ENCODE measurements around the gene CACNA1C.
"Not testable (repeated sequence)": the region's sequence is repeated elsewhere in the genome, so short reads cannot be mapped to it uniquely, and the experiment has no call there.

CACNA1C gene

DNA sequence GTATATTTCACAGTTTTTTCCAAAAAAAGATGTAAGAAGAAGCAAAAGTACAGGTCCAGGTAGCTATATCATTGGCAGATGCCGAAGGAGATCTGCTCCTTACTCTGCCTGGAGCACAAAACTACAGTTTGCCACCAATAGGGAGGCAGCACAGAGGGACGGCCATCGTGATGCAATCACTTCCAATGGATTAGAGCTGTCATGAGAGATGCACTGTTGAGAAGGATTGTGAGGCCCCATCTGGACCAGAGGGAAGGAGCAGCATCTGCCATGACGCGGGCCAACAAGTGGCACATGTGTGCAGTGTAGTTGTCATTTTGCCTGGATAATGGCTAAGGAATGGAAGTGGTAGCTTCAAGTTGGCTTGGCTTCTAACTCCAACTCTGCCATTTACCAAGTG, 423.2 kb downstream of the CACNA1C start:
- no peak for DNase-seq

DNA sequence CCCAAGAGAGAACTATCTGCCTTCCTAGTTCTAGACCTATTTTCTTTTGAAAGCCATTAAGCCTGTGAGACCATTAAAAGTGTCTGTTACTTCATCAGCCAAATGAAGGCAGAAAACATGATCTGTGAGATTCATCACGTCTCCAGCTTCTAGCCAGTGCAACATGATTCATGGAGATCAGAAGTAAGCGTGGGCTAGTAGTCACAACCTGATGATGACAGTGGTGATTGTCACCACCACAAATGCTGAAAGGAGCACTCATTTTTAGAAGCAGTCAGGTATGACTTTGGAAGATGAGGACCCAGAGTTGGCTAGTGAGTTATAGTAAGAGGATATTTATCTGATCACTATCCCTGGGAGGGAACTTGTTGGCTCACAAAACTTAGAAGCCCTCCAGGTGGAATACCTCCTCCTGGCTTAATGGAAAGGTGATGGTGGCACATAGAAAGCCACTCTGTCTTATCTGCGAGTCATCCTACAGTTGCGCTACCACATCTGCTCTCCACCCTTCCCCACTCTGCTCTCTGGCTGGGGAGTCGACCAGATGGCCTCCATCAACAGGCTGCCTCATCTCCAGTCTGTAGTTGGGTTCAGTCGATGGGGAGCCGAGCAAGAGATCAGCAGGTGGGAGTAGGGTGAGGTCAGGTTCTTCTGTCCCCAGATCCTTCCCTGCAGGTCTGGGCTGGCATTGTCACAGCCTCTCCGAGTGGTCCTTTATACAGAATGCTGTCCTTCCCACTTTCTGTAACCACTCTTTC, 424.4 kb downstream of the CACNA1C start:
- no peak for DNase-seq

- DNase-seq, result no peak
Measured at GRCh38 chr12:2479851-2480535, 427.2 kb downstream of the CACNA1C start.

GRCh38 chr12:2481346-2481745, 428.6 kb downstream of the CACNA1C start:
- DNase-seq, result no peak

- peak in 15 of 58 donors; percentile 10 to 64 (median 22) for DNase-seq
Measured at GRCh38 chr12:2481951-2482350, 429.2 kb downstream of the CACNA1C start.

DNA sequence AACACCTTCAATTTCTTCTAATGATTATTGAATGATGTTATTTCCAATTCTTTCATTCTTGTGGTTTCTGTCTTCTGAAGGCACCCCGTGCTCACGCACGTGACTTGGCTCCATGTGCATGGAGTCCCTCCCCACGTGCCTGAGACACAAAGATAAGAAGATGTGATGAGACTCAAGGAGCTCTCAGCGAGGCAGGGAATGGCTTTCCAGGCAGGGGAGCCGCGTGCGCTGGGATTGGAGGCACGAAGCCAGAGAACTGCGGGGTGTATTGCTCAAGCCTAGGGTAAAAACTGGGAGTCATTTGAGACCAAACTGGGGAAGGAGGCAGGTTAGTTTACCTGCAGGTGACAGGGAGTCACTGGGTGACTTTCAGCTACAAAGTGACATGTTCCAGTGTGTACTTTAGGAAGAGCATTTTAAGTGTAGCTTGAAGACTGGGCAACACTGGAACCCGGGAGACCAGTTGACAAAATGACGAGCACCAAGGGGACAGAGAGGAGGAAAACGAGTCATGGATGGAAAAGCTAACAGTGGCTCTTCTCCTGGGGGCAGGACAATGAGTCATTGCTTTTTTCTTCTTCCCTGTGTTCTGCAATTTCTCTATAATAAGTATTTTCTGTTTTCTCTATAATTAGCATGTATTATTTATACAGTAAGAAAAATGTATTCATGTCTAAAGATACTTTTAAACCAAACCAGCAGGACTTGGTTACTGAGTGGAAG, 430.3 kb downstream of the CACNA1C start:
- no peak for DNase-seq

GRCh38 chr12:2483713-2484112, 430.9 kb downstream of the CACNA1C start:
- DNase-seq, result no peak

- DNase-seq, result no peak
Measured at GRCh38 chr12:2484141-2484776, 431.5 kb downstream of the CACNA1C start.

- DNase-seq, result no peak
Measured at GRCh38 chr12:2485681-2486080, 432.9 kb downstream of the CACNA1C start.

GRCh38 chr12:2486796-2487195, 434.0 kb downstream of the CACNA1C start:
- DNase-seq, result no peak

- no peak for DNase-seq
Measured at GRCh38 chr12:2487278-2487677, 434.5 kb downstream of the CACNA1C start.

DNA sequence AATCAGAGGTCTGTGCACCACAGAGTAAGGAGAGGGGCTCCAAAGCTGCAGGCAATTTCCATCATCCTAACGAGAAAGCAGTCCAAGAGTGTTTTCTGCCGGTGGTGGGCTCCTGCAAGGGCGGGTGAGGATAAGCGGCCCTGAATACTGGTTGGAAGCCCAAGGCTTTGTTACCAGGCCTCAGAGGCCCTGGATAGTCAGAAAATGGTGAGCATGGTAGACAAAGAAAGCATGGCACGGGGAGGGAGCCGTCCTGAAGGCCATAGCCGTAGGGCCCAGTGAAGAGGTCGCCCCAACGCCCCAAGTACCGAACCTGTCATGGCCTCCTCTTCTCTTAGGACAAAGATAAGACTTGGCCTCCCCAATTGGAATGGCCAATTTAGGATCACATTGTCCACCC, 435.3 kb downstream of the CACNA1C start:
- no peak for DNase-seq

GRCh38 chr12:2488596-2488995, 435.8 kb downstream of the CACNA1C start:
- no peak for DNase-seq

DNA sequence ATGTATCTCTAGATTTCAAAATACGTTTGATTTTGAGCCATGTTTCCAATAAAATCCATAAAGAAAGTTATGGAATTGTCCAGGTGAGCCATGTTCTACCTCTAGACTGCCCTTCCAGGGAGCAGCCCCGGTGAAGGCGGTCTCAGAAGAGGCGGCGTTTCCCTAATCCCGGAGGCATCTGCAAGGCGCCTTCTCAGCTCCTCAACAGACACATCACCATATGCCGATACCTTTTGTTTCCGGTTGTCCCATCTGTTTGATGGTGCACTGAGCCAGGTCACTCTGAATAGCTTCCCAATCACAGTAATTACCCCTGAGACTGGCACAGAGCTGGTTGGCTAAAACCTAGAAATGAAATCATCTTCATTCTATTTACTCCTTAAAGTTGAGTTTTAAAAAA, 436.5 kb downstream of the CACNA1C start:
- DNase-seq, result peak in 3 of 58 donors; percentile 7 to 24 (median 12)

- DNase-seq, result no peak
Measured at GRCh38 chr12:2490831-2491230, 438.0 kb downstream of the CACNA1C start.

GRCh38 chr12:2491349-2491748, 438.6 kb downstream of the CACNA1C start:
- DNase-seq, result not testable (repeated sequence)

GRCh38 chr12:2492236-2492635, 439.4 kb downstream of the CACNA1C start:
- DNase-seq, result no peak

- DNase-seq, result no peak
Measured at GRCh38 chr12:2493086-2493485, 440.3 kb downstream of the CACNA1C start.

DNA sequence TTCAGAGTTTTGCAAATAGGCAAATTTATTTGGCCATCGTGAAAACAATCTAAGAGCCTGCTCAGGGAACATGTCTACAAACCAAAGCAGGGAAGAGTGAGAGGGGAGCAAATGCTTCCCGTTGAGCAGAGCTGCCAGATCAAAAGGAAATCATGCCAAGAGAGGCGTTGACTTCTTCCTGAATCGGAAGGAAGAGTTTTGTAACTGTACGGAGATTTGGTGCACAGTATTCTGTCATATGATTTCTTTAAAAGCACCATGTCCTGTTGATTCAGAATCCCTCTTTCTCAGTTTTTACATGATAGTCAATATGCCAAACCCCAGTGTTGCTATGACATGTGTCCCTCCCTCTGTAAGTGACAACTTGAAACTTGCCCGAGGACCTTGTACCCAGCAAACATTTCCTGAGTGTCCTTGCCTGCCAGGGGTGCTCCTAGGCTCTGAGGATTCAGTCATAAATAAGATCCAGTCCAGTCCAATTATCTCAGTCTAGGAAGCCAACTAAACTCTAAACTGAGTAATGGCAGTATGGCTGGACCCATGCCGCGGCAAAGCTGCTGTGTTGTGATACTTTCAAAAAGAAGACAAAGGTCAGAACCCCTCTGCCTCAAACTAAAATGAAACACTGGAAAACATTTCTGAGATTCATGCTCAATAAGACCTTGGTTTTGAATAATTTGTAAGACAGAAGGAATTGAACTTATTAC, 441.9 kb downstream of the CACNA1C start:
- DNase-seq, result peak in 1 of 58 donors; percentile 27

DNA sequence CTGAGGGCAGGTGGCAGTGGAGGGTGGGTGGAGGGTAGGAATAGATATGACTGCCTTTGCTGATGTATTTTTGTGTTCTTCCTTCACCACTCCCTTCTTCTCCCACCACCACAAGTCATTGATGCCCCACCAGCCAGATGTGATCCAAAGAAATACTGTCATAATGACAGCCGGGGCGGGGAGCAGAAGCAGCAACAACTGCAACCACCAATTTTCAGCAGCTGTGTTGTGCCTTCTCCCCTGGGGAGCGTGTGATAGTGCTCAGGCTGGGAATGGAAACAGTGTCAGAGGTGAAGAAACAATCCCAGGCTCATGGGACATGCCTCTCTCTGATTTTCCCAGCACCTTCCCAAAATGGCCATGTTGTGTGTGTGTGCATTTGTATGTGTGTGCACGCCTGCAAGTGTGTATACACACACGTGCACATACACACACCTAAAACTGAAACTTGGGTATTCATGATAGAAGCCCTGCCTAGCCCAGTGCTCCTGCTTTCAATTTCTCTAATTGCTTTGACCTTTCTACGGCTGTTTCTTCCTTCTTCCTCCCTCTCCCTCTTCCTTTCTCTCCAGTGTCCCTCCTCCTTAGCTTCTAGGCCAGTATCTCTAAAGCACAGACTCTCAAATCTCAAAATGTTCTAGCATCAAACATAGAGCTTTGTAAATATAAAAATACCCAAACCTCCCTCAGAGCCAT, 442.8 kb downstream of the CACNA1C start:
- DNase-seq, result no peak

All from anterior cingulate cortex (tissue), 58 donors.